Thymus (tissue), 11 donors: ENCODE measurements around the gene KIAA0408. TPM values are rescaled to one million over a fixed set of nuclear protein-coding genes. Genes with fewer than 3 reads are reported as not detected.
"Not testable (repeated sequence)": the region's sequence is repeated elsewhere in the genome, so short reads cannot be mapped to it uniquely, and the experiment has no call there.

ENCODE experiments used
- DNase-seq, 9 donors: peaks; one replicate each; pipeline ENCODE4 v3.0.0-alpha.2; 2013; ENCODE audit warnings: low spot score in 9 of 9, low read depth in 6 of 9, missing footprints in 1 of 9
- H3K27ac ChIP-seq, 2 donors: one replicate each; pipeline ENCODE4 v1.5.1; 2013; ENCODE audit warnings: control low read depth in 1 of 2, low read depth in 1 of 2, low read length in 1 of 2, mild to moderate bottlenecking in 1 of 2, moderate library complexity in 1 of 2
- H3K27me3 ChIP-seq, 2 donors: one replicate each; pipeline ENCODE4 v1.5.1; 2013; ENCODE audit warnings: low read length in 1 of 2; ENCODE audit not compliant: control insufficient read depth in 2 of 2, insufficient read depth in 1 of 2
- H3K36me3 ChIP-seq, 2 donors: one replicate each; pipeline ENCODE4 v1.5.1; 2013; ENCODE audit warnings: low read length in 1 of 2, mild to moderate bottlenecking in 1 of 2, moderate library complexity in 1 of 2; ENCODE audit not compliant: control insufficient read depth in 2 of 2, insufficient read depth in 2 of 2
- H3K4me1 ChIP-seq, 2 donors: one replicate each; pipeline ENCODE4 v1.5.1; 2013; ENCODE audit warnings: low read length in 2 of 2; ENCODE audit not compliant: control insufficient read depth in 2 of 2, insufficient read depth in 2 of 2
- H3K4me3 ChIP-seq, 2 donors: one replicate each; pipeline ENCODE4 v1.5.1; 2013; ENCODE audit warnings: low read length in 2 of 2, control low read depth in 1 of 2, mild to moderate bottlenecking in 1 of 2
- H3K9me3 ChIP-seq, 2 donors: one replicate each; pipeline ENCODE4 v1.5.1; 2013; ENCODE audit warnings: low read length in 1 of 2, mild to moderate bottlenecking in 1 of 2; ENCODE audit not compliant: control insufficient read depth in 2 of 2, insufficient read depth in 1 of 2
- WGBS: extraction: QIAGEN DNeasy Blood & Tissue Kit; methylation state at CpG from one replicate; pipeline ENCODE4 v1.1.7; 2013; 5-methylcytosine and 5-hydroxymethylcytosine counted together
- polyA plus RNA-seq: library from polyadenylated mRNA; stranded (reverse); fragments of 200-250 nt; gene quantifications from one replicate; pipeline ENCODE4 v1.2.3, GENCODE V29; 2013
- total RNA-seq: library from RNA; stranded (reverse); fragments of 120-200 nt; gene quantifications from one replicate; pipeline ENCODE4 v1.2.4, GENCODE V29; 2013
- donor health status: healthy.

KIAA0408 gene
- total and polyA plus RNA-seq, 2 donors = 0.52 to 1.0 TPM

GRCh38 chr6:127435626-127436220, 23.5 kb downstream of the KIAA0408 start:
- H3K4me3 ChIP-seq = no peak overlapping the region
- no peak overlapping the region for H3K27ac ChIP-seq
- no peaks in the 10 kb centered on the region for H3K4me1 ChIP-seq
- DNase-seq = no peak
- WGBS = 94% methylated on average over 7 of the region's 7 CpGs
- no peaks in the 10 kb centered on the region for H3K9me3 ChIP-seq
- H3K27me3 ChIP-seq = no peaks in the 10 kb centered on the region
- no peaks in the 10 kb centered on the region for H3K36me3 ChIP-seq

- Histone ChIP-seq H3K27ac (no peak overlapping the region), H3K4me3 (no peak overlapping the region), H3K9me3 (no peaks in the 10 kb centered on the region), H3K4me1 (no peaks in the 10 kb centered on the region), H3K36me3 (no peaks in the 10 kb centered on the region), H3K27me3 (no peaks in the 10 kb centered on the region)
- no peak for DNase-seq
Measured at GRCh38 chr6:127434651-127435050, 24.5 kb downstream of the KIAA0408 start.

- not testable (repeated sequence) for H3K36me3 ChIP-seq, H3K4me3 ChIP-seq, H3K4me1 ChIP-seq, DNase-seq, H3K27ac ChIP-seq, H3K27me3 ChIP-seq, H3K9me3 ChIP-seq
- 86% methylated on average over 9 of the region's 9 CpGs for WGBS
Measured at GRCh38 chr6:127428562-127428961, 30.6 kb downstream of the KIAA0408 start.

- Histone ChIP-seq H3K9me3 (peaks cover 0 to 6% of the 10 kb centered on the region in 2 donors), H3K4me1 (no peaks in the 10 kb centered on the region), H3K36me3 (no peaks in the 10 kb centered on the region), H3K27ac (no peak overlapping the region), H3K27me3 (no peaks in the 10 kb centered on the region), H3K4me3 (no peak overlapping the region)
- 43% methylated on average over 2 of the region's 2 CpGs for WGBS
- no peak for DNase-seq
Measured at GRCh38 chr6:127423921-127424320, 35.3 kb downstream of the KIAA0408 start.

- H3K4me1 ChIP-seq, DNase-seq: not testable (repeated sequence)
- 63% methylated on average over 3 of the region's 3 CpGs for WGBS
Measured at GRCh38 chr6:127421164-127421563, 38.0 kb downstream of the KIAA0408 start.

GRCh38 chr6:127420556-127420955, 38.6 kb downstream of the KIAA0408 start:
- no peak overlapping the region for H3K27ac ChIP-seq
- no peaks in the 10 kb centered on the region for H3K9me3 ChIP-seq
- H3K4me3 ChIP-seq = no peak overlapping the region
- DNase-seq = peak; percentile 41 to 83 (median 55)
- H3K27me3 ChIP-seq = no peaks in the 10 kb centered on the region
- no peaks in the 10 kb centered on the region for H3K4me1 ChIP-seq
- no peaks in the 10 kb centered on the region for H3K36me3 ChIP-seq
- 2% methylated on average over 2 of the region's 2 CpGs for WGBS

More at GRCh38 chr6:127421164-127421563, 38.0 kb downstream of the KIAA0408 start:
- not testable (repeated sequence) for H3K36me3 ChIP-seq, H3K27ac ChIP-seq, H3K27me3 ChIP-seq, H3K9me3 ChIP-seq, H3K4me3 ChIP-seq

- no peak for DNase-seq
- Histone ChIP-seq H3K4me1 (no peaks in the 10 kb centered on the region), H3K27ac (no peak overlapping the region), H3K9me3 (no peaks in the 10 kb centered on the region), H3K4me3 (no peak overlapping the region), H3K36me3 (no peaks in the 10 kb centered on the region), H3K27me3 (no peaks in the 10 kb centered on the region)
- WGBS = 88% methylated on average over 2 of the region's 2 CpGs
Measured at GRCh38 chr6:127415096-127415495, 44.1 kb downstream of the KIAA0408 start.

- H3K27ac ChIP-seq, H3K9me3 ChIP-seq, H3K36me3 ChIP-seq, DNase-seq, H3K4me1 ChIP-seq, H3K4me3 ChIP-seq, H3K27me3 ChIP-seq: not testable (repeated sequence)
- WGBS = 92% methylated on average over 4 of the region's 4 CpGs
Measured at GRCh38 chr6:127413123-127413522, 46.1 kb downstream of the KIAA0408 start.

- not testable (repeated sequence) for H3K9me3 ChIP-seq, H3K4me3 ChIP-seq, H3K27me3 ChIP-seq, DNase-seq, H3K36me3 ChIP-seq, H3K27ac ChIP-seq, H3K4me1 ChIP-seq
- 97% methylated on average over 8 of the region's 8 CpGs for WGBS
Measured at GRCh38 chr6:127412016-127412415, 47.2 kb downstream of the KIAA0408 start.
